Measurements from ENCODE around the gene SPATA2L. TPM values are rescaled to one million over a fixed set of nuclear protein-coding genes. Genes with fewer than 3 reads are reported as not detected.

The SPATA2L gene
- total RNA-seq, 4 donors from 2014 or later: 14.1 to 32.3 (median 21.5) TPM

GRCh38 chr16:89738072-89738377 is 36.5 kb upstream of the SPATA2L start:
- no peaks in the 10 kb centered on the region for H3K9me3 ChIP-seq
- H3K4me3 ChIP-seq: no peak overlapping the region
- H3K27me3 ChIP-seq: no peaks in the 10 kb centered on the region
- DNase-seq (ENCODE audit: low spot score in 2 of 2): no peak
- H3K4me1 ChIP-seq: no peaks in the 10 kb centered on the region
- H3K27ac ChIP-seq: no peak overlapping the region
- peaks cover 86% of the 10 kb centered on the region for H3K36me3 ChIP-seq
- TF ChIP-seq EP300 (IDR thresholded peaks at IDR 0.05) (no peak), POLR2AphosphoS5 (IDR thresholded peaks at IDR 0.05) (no peak), POLR2A (IDR thresholded peaks at IDR 0.05) (no peak), CTCF (IDR thresholded peaks at IDR 0.05) (no peak)
- WGBS: 100% methylated on average over 3 of the region's 14 CpGs

- no peak for DNase-seq (ENCODE audit: low spot score in 2 of 2)
- Histone ChIP-seq H3K36me3 (peaks cover 91% of the 10 kb centered on the region), H3K4me3 (no peak overlapping the region), H3K9me3 (no peaks in the 10 kb centered on the region), H3K27ac (no peak overlapping the region), H3K4me1 (no peaks in the 10 kb centered on the region), H3K27me3 (no peaks in the 10 kb centered on the region)
- TF ChIP-seq POLR2A (IDR thresholded peaks at IDR 0.05) (no peak), EP300 (IDR thresholded peaks at IDR 0.05) (no peak), CTCF (IDR thresholded peaks at IDR 0.05) (no peak), POLR2AphosphoS5 (IDR thresholded peaks at IDR 0.05) (no peak)
- WGBS: 91% methylated on average over 19 of the region's 20 CpGs
Measured at GRCh38 chr16:89737341-89738071, 36.0 kb upstream of the SPATA2L start.

- TF ChIP-seq CTCF (IDR thresholded peaks at IDR 0.05): no peak
- no peak for TF ChIP-seq POLR2A (IDR thresholded peaks at IDR 0.05)
- no peak for TF ChIP-seq POLR2AphosphoS5 (IDR thresholded peaks at IDR 0.05)
- no peak for TF ChIP-seq EP300 (IDR thresholded peaks at IDR 0.05)
Measured at GRCh38 chr16:89736554-89736953, 35.0 kb upstream of the SPATA2L start.

GRCh38 chr16:89733792-89734191 is 32.3 kb upstream of the SPATA2L start:
- no peak overlapping the region for H3K27ac ChIP-seq
- no peak overlapping the region for H3K4me3 ChIP-seq
- WGBS: 84% methylated on average over 10 of the region's 21 CpGs
- peaks cover 99% of the 10 kb centered on the region for H3K36me3 ChIP-seq
- H3K9me3 ChIP-seq: no peaks in the 10 kb centered on the region
- no peaks in the 10 kb centered on the region for H3K4me1 ChIP-seq
- H3K27me3 ChIP-seq: no peaks in the 10 kb centered on the region
- TF ChIP-seq EP300 (IDR thresholded peaks at IDR 0.05): no peak
- no peak for TF ChIP-seq POLR2A (IDR thresholded peaks at IDR 0.05)
- no peak for TF ChIP-seq CTCF (IDR thresholded peaks at IDR 0.05)
- no peak for TF ChIP-seq POLR2AphosphoS5 (IDR thresholded peaks at IDR 0.05)
- no peak for DNase-seq (ENCODE audit: low spot score in 2 of 2)

More at GRCh38 chr16:89736554-89736953, 35.0 kb upstream of the SPATA2L start:
- Histone ChIP-seq H3K27me3 (no peaks in the 10 kb centered on the region), H3K27ac (no peak overlapping the region), H3K4me3 (no peak overlapping the region), H3K4me1 (no peaks in the 10 kb centered on the region), H3K9me3 (no peaks in the 10 kb centered on the region), H3K36me3 (peaks cover 97% of the 10 kb centered on the region)
- no peak for DNase-seq (ENCODE audit: low spot score in 2 of 2)
- 96% methylated on average over 2 of the region's 3 CpGs for WGBS

- Histone ChIP-seq H3K27me3 (no peaks in the 10 kb centered on the region), H3K4me1 (no peaks in the 10 kb centered on the region), H3K9me3 (no peaks in the 10 kb centered on the region), H3K27ac (no peak overlapping the region), H3K36me3 (peaks cover 97% of the 10 kb centered on the region), H3K4me3 (no peak overlapping the region)
- TF ChIP-seq POLR2A (IDR thresholded peaks at IDR 0.05) (no peak), EP300 (IDR thresholded peaks at IDR 0.05) (no peak)
- no peak for DNase-seq (ENCODE audit: low spot score in 2 of 2)
- 91% methylated on average over 13 of the region's 17 CpGs for WGBS
Measured at GRCh38 chr16:89733322-89733721, 31.8 kb upstream of the SPATA2L start.

GRCh38 chr16:89732918-89733242 is 31.4 kb upstream of the SPATA2L start:
- no peaks in the 10 kb centered on the region for H3K9me3 ChIP-seq
- no peaks in the 10 kb centered on the region for H3K27me3 ChIP-seq
- H3K36me3 ChIP-seq: peaks cover 96% of the 10 kb centered on the region
- no peaks in the 10 kb centered on the region for H3K4me1 ChIP-seq
- 91% methylated on average over 9 of the region's 9 CpGs for WGBS
- H3K4me3 ChIP-seq: no peak overlapping the region
- no peak for DNase-seq (ENCODE audit: low spot score in 2 of 2)
- TF ChIP-seq POLR2A (IDR thresholded peaks at IDR 0.05) (no peak), EP300 (IDR thresholded peaks at IDR 0.05) (no peak), POLR2AphosphoS5 (IDR thresholded peaks at IDR 0.05) (no peak), CTCF (IDR thresholded peaks at IDR 0.05) (no peak)
- no peak overlapping the region for H3K27ac ChIP-seq
